ENCODE results near the gene SMAGP. TPM values are rescaled to one million over a fixed set of nuclear protein-coding genes. Genes with fewer than 3 reads are reported as not detected.

SMAGP gene
- total RNA-seq, 1 experiment from 2014 or later = 12.4 TPM

GRCh38 chr12:51263341-51263740 is 6.9 kb downstream of the SMAGP start:
- Histone ChIP-seq H4K5ac (ENCODE audit: insufficient read length, low read depth, low read length) (no peak overlapping the region), H2BK15ac (ENCODE audit: low read depth, low read length) (no peak overlapping the region), H4K8ac (replicated peaks; ENCODE audit: insufficient read length, low read depth, low read length) (no peak overlapping the region), H3K27me3 (ENCODE audit: insufficient read depth, low read length) (no peaks in the 10 kb centered on the region), H4K20me1 (ENCODE audit: control insufficient read depth, insufficient read depth, insufficient read length) (no peaks in the 10 kb centered on the region), H3K23ac (ENCODE audit: insufficient read length, low read depth, low read length) (no peak overlapping the region), H2AFZ (ENCODE audit: low read length) (no peak overlapping the region), H3K4me1 (ENCODE audit: insufficient read depth, low read length) (peaks cover 2% of the 10 kb centered on the region; the same call in 1 of the 2 replicates), H3K9me3 (ENCODE audit: control insufficient read depth, low read depth, low read length) (no peaks in the 10 kb centered on the region), H3K4ac (ENCODE audit: low read depth, low read length) (no peak overlapping the region), H3K9ac (ENCODE audit: extremely low read depth, insufficient read length, low read length) (no peak overlapping the region), H2BK5ac (ENCODE audit: insufficient read length, low read length) (no peak overlapping the region), H3K56ac (ENCODE audit: insufficient read length, low read depth, low read length) (no peak overlapping the region), H3T11ph (ENCODE audit: low read length) (no peak overlapping the region), H2BK120ac (ENCODE audit: low read depth, low read length, poor library complexity, severe bottlenecking) (no peak overlapping the region), H2BK12ac (ENCODE audit: insufficient read length, low read depth, low read length) (no peak overlapping the region), H3K27ac (ENCODE audit: insufficient read length, low read depth, low read length) (no peak overlapping the region), H2BK20ac (ENCODE audit: low read depth, low read length, poor library complexity, severe bottlenecking) (no peak overlapping the region), H3K23me2 (ENCODE audit: insufficient read length, low read depth, low read length, poor library complexity, severe bottlenecking) (no peaks in the 10 kb centered on the region), H3K79me2 (ENCODE audit: insufficient read depth, low read length) (no peaks in the 10 kb centered on the region), H3K79me1 (ENCODE audit: insufficient read depth, low read depth, low read length, poor library complexity, severe bottlenecking) (no peaks in the 10 kb centered on the region), H3K4me2 (ENCODE audit: insufficient read depth, insufficient read length, low read length) (no peak overlapping the region), H3K14ac (ENCODE audit: insufficient read depth, low read length) (no peak overlapping the region), H2AK5ac (ENCODE audit: insufficient read length, low read length) (no peak overlapping the region), H4K91ac (ENCODE audit: insufficient read length, low read depth, low read length) (no peak overlapping the region), H3K18ac (ENCODE audit: insufficient read length, low read depth, low read length) (no peak overlapping the region)
- no peak for TF ChIP-seq CTCF (conservative IDR thresholded peaks at IDR 0.05)
- WGBS (ENCODE audit: extremely low coverage, insufficient read length, low lambda C conversion rate) = no CpG with 5 or more reads among the region's 3 CpGs
- H3K27me3 Mint-ChIP-seq (ENCODE audit: low read depth) = no peaks in the 10 kb centered on the region; the same call in 1 of the 2 replicates
- H3K4me1 Mint-ChIP-seq = peaks cover 16 to 21% of the 10 kb centered on the region in 2 experiments
- H3K27ac Mint-ChIP-seq = no peak overlapping the region; a peak in 1 of 7 replicates
- no peak for DNase-seq
- H3K36me3 Mint-ChIP-seq (ENCODE audit: insufficient read depth in 1 of 3, low read depth in 3 of 3) = no peaks in the 10 kb centered on the region; a peak in 3 of 7 replicates
- H3K9me3 Mint-ChIP-seq = no peaks in the 10 kb centered on the region
- H3K4me3 Mint-ChIP-seq = no peak overlapping the region

Data from H9 (cell line).